ENCODE measurements around the gene TNS4.

TNS4 gene

GRCh38 chr17:40471846-40472732 lies 29.3 kb downstream of the TNS4 start:
- DNase-seq, result no peak

DNA sequence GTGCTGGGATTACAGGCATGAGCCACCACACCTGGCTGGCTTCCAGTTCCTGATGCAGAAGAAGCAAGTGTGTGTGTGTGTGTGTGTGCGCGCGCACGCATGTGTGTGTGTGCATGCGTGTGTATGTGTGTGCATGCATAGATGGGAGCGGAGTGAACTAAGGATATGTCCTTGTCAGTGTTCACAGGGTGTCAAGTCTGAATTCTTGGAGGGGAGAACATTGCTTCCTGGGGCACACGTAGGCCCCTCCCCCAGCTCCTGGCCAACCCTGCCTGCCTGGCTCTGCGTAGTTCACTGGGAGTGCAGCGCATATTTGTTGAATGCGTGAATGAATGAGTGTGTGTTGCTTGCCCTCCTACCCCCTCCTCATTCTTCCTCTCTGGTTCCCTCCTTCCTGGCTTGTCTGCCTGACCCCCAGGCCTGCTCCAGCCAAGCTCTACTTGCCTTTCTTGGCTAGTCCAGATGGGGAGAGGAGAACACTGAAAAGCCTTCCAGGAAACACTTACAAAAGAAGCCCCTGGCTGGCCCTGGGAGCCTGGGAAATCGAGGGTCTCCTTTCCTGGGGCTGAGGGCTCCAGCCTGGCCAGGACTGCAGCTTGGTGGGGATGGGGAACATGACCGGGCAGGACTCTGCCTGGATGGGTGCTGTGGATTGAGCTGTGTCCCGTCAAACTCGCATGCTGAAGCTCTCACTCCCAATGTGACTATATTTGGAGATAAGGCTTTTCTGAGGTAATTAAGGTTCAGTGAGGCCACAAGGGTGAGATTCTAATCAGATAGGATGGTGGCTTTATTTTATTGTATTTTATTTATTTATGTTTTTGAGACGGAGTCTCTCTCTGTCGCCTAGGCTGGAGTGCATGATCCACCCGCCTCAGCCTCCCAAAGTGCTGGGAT lies 30.2 kb downstream of the TNS4 start:
- DNase-seq, result no peak

- DNase-seq, result no peak
Measured at GRCh38 chr17:40469805-40470675, 31.4 kb downstream of the TNS4 start.

- no peak for DNase-seq
Measured at GRCh38 chr17:40468560-40468959, 32.9 kb downstream of the TNS4 start.

- no peak for DNase-seq
Measured at GRCh38 chr17:40467281-40467867, 34.0 kb downstream of the TNS4 start.

GRCh38 chr17:40466298-40466971 lies 35.0 kb downstream of the TNS4 start:
- DNase-seq, result no peak

DNA sequence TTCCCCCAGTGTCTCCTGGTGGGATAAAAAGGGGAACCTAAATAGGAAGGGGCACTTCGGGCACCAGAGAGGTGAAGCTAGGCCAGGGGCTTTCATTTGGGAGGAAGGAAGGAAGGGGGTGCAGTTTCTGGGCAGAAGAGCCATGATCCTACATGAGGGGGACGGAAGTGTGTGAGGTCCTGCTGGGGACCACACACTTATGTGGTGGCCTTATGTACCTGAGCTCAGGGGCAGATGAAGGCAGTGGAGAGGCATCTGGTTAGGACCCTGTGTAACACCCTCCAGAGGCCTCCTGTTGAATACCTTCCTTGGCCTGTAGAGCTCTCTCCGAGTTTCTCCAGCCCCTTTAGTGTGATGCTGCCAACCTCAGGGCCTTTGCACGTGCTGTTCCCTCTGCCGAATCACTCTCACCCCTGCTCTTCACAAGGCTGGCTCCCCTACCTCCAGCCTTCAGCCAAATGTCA lies 37.0 kb downstream of the TNS4 start:
- no peak for DNase-seq

DNA sequence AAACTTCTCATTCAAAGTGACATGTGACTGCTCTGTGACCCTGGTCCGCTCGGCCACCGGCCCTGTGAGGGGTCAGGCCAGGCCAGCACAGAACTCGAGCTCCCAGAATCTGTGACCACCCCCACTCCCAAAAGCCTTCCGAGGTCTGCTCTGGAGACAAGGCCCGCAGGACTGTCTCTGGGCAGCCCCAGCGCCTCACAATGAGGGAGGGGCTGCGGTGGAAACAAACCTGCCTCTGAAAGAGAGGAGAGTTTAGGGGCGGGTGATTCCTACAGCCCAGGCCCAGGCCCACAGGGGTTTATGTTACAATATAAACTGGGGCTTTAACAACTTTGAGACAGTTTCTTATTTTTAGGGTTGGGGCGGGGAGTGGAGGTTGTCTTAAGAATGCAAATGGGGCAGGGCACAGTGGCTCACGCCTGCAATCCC lies 38.3 kb downstream of the TNS4 start:
- DNase-seq, result no peak

GRCh38 chr17:40462343-40463121 lies 38.9 kb downstream of the TNS4 start:
- no peak for DNase-seq

DNA sequence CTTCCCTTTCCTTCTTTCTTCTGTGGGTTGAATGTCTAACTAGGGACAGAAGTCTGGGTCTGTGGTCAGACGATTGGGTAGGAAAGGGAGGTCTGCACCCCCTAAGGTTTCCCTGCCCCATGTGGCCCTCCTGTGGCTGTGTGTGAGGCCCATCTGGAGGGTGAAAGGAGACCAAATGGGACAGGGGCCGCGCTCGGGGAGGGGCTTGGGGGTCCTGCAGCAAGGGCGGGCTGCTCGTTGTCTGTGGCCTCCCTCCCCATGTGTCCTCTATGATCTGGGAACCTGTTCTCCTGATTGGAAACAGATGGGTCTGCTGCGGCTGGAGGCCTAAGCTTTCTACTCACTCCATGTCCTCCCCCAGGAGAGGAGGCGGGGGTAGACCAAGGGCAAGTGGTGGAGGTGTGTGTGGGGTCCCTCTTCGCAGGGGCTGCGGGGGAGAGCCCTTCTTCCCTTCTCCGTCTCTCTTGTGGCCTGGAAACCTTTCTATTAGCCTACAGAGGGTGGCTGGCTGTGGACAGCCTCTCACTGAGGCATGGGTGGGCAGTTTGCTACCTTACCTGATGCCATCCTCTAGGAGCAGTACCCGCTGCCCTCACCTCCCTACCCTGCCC lies 39.6 kb downstream of the TNS4 start:
- no peak for DNase-seq

- DNase-seq, result no peak
Measured at GRCh38 chr17:40460968-40461731, 40.3 kb downstream of the TNS4 start.

DNA sequence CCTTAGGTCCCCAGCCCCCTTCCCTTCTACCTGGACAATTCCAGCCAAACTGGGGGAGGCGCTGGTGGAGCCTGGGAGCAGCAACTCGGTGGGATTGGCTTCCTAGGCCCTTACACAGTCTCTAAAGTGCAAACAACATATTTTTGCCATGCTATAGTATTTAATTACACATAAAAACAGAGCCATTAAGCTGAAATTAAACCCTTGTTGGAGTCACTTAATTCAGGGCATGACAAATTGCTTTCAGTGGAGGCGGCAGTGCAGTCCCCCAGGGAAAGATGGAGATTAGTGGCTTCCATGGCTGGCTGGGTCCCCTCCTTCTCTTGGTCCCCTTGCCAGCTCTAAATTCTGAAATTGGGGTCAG lies 40.8 kb downstream of the TNS4 start:
- DNase-seq, result no peak

DNA sequence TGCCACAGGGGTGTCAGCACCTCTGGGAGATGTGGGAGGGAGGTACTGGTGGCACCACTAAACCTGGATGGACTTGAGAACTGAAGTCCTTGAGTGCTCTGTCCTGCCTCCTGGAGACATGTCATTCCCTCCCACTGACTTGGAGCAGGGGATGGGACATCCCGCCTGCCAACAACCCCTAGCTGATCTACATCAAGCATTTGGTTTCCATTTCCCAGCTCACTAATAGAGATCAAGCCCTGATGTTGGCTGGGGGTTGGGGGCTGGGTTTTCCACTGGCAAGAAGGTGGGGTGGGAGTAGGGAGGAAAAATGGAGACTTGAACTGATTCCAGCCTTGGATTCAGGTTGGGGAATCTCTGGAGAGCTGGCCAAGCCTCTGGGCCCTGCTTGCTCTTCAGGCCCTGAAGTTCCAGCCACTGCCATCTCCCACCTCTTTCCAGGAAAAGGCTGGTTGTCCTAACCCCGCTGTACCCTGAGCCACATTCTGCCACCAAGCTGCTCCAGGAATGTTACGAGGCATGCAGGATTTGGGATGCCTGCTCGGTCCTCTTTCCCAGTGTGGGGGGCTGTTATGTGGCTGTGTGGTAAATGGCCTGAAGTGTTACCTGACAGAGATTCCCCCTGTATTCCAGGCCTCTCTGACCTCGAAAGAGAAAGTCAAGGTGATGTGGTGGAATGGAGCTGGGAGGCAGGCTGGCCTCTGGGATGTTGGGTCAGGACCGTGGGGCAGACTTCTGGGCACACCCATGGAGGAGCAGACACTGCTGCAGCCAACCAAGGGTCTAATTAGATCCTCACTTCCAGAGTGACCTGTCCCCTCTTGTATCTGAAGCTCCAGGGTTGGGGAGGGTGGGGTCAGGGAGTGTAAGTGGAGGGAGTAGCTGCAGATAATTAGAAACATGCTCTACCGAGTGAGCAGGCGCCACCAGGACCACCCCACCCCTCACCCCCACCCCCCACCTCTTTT lies 41.5 kb downstream of the TNS4 start:
- DNase-seq, result no peak

DNA sequence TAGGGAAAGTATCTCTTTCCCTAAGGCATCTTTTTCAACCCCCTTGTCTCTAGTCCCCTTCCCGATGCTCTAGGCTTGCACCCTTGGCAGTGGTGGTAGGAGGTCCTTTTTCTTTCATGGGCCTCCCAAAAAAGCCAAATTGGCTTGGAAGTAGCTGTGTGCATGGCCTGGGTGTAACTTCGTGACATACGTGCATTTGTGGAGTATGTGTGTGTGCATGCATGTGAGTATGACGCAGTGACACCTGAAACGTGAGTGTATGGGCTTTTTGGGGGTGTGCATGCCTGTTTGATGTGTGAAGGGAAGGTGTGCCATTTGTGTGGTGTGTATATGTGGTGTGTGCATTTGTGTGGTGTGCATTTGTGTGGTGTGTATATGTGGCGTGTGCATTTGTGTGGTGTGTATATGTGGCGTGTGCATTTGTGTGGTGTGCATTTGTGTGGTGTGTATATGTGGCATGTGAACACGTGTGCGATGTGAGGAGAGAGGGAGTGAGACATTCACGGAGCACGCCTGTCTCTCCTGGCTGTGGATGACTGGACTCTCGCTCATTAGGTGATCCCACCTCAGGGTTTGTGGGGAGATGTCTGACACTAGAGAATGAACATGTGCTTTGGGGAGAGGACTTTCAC lies 42.5 kb downstream of the TNS4 start:
- no peak for DNase-seq

GRCh38 chr17:40457964-40458791 lies 43.2 kb downstream of the TNS4 start:
- DNase-seq, result no peak

GRCh38 chr17:40457369-40457768 lies 44.1 kb downstream of the TNS4 start:
- DNase-seq, result no peak

- no peak for DNase-seq
Measured at GRCh38 chr17:40456396-40456951, 44.9 kb downstream of the TNS4 start.

Measured in inflammatory macrophage treated with lipopolysaccharide for 4 hours (primary cell).